Measurements from ENCODE around the gene CER1.

DNA sequence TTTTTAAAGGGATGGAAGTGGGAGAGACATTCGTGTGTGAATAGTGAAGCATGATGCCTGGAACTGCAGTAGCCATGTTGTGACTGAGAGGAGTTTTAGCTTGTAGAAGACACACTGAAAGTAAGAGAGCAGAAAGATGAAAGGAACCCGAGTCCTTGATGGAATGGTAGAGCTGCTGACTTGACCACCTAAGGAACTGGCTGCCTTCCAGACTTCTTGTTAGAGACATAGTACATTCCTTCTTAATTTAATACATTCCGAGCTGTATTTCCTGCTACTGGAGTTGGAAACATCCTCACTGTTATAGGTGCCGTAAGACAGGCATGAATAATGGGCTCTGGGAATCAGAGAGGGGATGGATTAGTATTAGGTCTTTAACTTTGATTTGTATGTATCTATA, 7.4 kb downstream of the CER1 start:
- TF ChIP-seq, protein P1, sequence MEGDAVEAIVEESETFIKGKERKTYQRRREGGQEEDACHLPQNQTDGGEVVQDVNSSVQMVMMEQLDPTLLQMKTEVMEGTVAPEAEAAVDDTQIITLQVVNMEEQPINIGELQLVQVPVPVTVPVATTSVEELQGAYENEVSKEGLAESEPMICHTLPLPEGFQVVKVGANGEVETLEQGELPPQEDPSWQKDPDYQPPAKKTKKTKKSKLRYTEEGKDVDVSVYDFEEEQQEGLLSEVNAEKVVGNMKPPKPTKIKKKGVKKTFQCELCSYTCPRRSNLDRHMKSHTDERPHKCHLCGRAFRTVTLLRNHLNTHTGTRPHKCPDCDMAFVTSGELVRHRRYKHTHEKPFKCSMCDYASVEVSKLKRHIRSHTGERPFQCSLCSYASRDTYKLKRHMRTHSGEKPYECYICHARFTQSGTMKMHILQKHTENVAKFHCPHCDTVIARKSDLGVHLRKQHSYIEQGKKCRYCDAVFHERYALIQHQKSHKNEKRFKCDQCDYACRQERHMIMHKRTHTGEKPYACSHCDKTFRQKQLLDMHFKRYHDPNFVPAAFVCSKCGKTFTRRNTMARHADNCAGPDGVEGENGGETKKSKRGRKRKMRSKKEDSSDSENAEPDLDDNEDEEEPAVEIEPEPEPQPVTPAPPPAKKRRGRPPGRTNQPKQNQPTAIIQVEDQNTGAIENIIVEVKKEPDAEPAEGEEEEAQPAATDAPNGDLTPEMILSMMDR (IDR thresholded peaks at IDR 0.05) = no peak
- no peak for TF ChIP-seq POLR2AphosphoS5 (IDR thresholded peaks at IDR 0.05)
- TF ChIP-seq EP300 (IDR thresholded peaks at IDR 0.05; ENCODE audit: low read depth) = no peak
